Suprapubic skin (tissue), 4 donors: ENCODE results near the gene NEK8.

Experiments used
- CTCF ChIP-seq, 2 donors: fragments of 200-600 bp in 1 of 2; fragments of 450-650 bp in 1 of 2; sonication (generic) in 1 of 2; IDR thresholded peaks; one replicate each; pipeline ENCODE4 v1.5.1; 2016 to 2019; ENCODE audit warnings: antibody characterized with exemption in 2 of 2, mild to moderate bottlenecking in 1 of 2, moderate library complexity in 1 of 2
- POLR2A ChIP-seq, 2 donors: fragments of 450-650 bp; IDR thresholded peaks; one replicate each; pipeline ENCODE4 v1.6.1; 2017; ENCODE audit warnings: antibody characterized with exemption in 2 of 2, mild to moderate bottlenecking in 2 of 2, moderate library complexity in 2 of 2
- POLR2AphosphoS5 ChIP-seq, 3 donors: sonication (generic); formaldehyde crosslinking; IDR thresholded peaks; one replicate each; pipeline ENCODE4 v1.6.1; 2017; ENCODE audit warnings: antibody characterized with exemption in 3 of 3

DNA sequence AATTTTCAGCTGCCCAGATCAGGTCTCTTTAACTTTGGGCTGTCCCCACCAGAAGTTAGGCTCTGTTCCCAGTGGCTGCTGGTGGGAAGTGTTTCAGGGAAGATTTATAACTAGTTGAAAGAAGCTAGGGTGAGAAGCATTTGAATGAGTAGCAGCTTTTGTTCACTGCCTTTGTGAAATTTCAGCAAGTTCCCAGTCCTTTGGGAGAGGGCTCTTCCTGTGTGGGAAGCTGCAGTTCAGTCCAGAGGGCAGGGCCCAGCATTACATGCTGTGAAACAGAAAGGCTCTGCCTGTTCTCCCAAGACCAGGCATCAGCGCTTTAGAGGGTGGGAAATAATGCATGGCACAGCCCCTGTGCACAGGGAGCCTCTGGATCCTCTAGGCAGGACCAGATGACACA, 34.7 kb upstream of the NEK8 start:
- no peak for TF ChIP-seq CTCF (IDR thresholded peaks at IDR 0.05)
- no peak for TF ChIP-seq POLR2AphosphoS5 (IDR thresholded peaks at IDR 0.05)
- TF ChIP-seq POLR2A (IDR thresholded peaks at IDR 0.05): no peak
